ENCODE data around the gene KARS1. TPM values are rescaled to one million over a fixed set of nuclear protein-coding genes. Genes with fewer than 3 reads are reported as not detected.
A peak's percentile ranks its signal among the peaks of the same experiment; 100 is the strongest.

KARS1 gene
- total RNA-seq, 1 experiment from 2014 or later, result 148 TPM

GRCh38 chr16:75624921-75625334 is 22.5 kb downstream of the KARS1 start:
- intact Hi-C loops (cut with micrococcal nuclease), result loop anchor here (5.0 kb wide), 2 partner anchors 68 to 163 kb away; partner anchors contain the start of genes TMEM170A and TMEM231
- no TSS peak for BruUV-seq (replicated peaks)
- no peak overlapping the region for H3K27ac ChIP-seq (ENCODE audit: low read length)

GRCh38 chr16:75622761-75623605 is 24.5 kb downstream of the KARS1 start, which contains the start of gene ADAT1:
ADAT1 (minus strand) TSS chr16:75623281; CDS start chr16:75620799, 2,482 bp downstream.
- intact Hi-C loops (cut with micrococcal nuclease), result loop anchor here (2.0 to 5.0 kb wide), 3 partner anchors 24 to 161 kb away; partner anchors contain the start of genes KARS1, TERF2IP, TMEM170A and TMEM231
- DNase-seq, result peak; percentile 96

More at GRCh38 chr16:75624921-75625334, 22.5 kb downstream of the KARS1 start:
- no peaks in the 10 kb centered on the region for H3K9me3 ChIP-seq (ENCODE audit: low read length)
- H3K36me3 ChIP-seq (ENCODE audit: low read depth, low read length), result peaks cover 33% of the 10 kb centered on the region
- H3F3A ChIP-seq (ENCODE audit: low read length, unreplicated experiment), result no peaks in the 10 kb centered on the region
- H3K9me2 ChIP-seq (replicated peaks; ENCODE audit: low read length), result no peaks in the 10 kb centered on the region
- no peak overlapping the region for H3K4me2 ChIP-seq (ENCODE audit: low read length)
- peaks cover 14% of the 10 kb centered on the region for H3K79me2 ChIP-seq (ENCODE audit: low read length)
- no peak overlapping the region for H3K9ac ChIP-seq (ENCODE audit: low read length)
- POLR2A ChIA-PET (ENCODE audit: unreplicated experiment), result no interaction called here
- no peak for ATAC-seq
- H3K27me3 ChIP-seq (ENCODE audit: low read length), result no peaks in the 10 kb centered on the region
- no peaks in the 10 kb centered on the region for H4K20me1 ChIP-seq (ENCODE audit: low read length)
- DNase-seq, result no peak
- TF ChIP-seq EZH2phosphoT487 (IDR thresholded peaks at IDR 0.05; ENCODE audit: borderline replicate concordance, low read length), result no peak
- no peak for TF ChIP-seq EZH2 (IDR thresholded peaks at IDR 0.05; ENCODE audit: low read length, unreplicated experiment)
- TF ChIP-seq, protein P1, sequence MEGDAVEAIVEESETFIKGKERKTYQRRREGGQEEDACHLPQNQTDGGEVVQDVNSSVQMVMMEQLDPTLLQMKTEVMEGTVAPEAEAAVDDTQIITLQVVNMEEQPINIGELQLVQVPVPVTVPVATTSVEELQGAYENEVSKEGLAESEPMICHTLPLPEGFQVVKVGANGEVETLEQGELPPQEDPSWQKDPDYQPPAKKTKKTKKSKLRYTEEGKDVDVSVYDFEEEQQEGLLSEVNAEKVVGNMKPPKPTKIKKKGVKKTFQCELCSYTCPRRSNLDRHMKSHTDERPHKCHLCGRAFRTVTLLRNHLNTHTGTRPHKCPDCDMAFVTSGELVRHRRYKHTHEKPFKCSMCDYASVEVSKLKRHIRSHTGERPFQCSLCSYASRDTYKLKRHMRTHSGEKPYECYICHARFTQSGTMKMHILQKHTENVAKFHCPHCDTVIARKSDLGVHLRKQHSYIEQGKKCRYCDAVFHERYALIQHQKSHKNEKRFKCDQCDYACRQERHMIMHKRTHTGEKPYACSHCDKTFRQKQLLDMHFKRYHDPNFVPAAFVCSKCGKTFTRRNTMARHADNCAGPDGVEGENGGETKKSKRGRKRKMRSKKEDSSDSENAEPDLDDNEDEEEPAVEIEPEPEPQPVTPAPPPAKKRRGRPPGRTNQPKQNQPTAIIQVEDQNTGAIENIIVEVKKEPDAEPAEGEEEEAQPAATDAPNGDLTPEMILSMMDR (conservative IDR thresholded peaks at IDR 0.05; ENCODE audit: low read depth, low read length), result no peak
- H3K4me3 ChIP-seq (ENCODE audit: low read length), result no peak overlapping the region
- peaks cover 11% of the 10 kb centered on the region; the same call in 1 of the 2 replicates for H3K4me1 ChIP-seq (ENCODE audit: insufficient read depth, low read length)
- no peak overlapping the region for H2AFZ ChIP-seq (ENCODE audit: low read length)
- CTCF ChIA-PET, result no interaction called here

More at GRCh38 chr16:75622761-75623605, 24.5 kb downstream of the KARS1 start, which contains the start of gene ADAT1:
- H3K36me3 ChIP-seq (ENCODE audit: low read depth, low read length), result peaks cover 18% of the 10 kb centered on the region
- H3K4me1 ChIP-seq (ENCODE audit: insufficient read depth, low read length), result peaks cover 11% of the 10 kb centered on the region; the same call in 1 of the 2 replicates
- peaks cover 14% of the 10 kb centered on the region for H3K79me2 ChIP-seq (ENCODE audit: low read length)
- H3K27me3 ChIP-seq (ENCODE audit: low read length), result no peaks in the 10 kb centered on the region
- H3K9ac ChIP-seq (ENCODE audit: low read length), result peak within 1 kb of the TSS; percentile 97
- ChIA-PET CTCF (no interaction called here), POLR2A (ENCODE audit: unreplicated experiment) (interaction anchor here (0.6 to 1.4 kb wide), 5 partner anchors 9 to 597 kb away, joined by 3 to 9 read pairs (median 6); partner anchors contain the start of genes KARS1 and TERF2IP)
- peak within 1 kb of the TSS; percentile 99 for H3K4me2 ChIP-seq (ENCODE audit: low read length)
- ATAC-seq, result peak; percentile 94
- H3F3A ChIP-seq (ENCODE audit: low read length, unreplicated experiment), result no peaks in the 10 kb centered on the region
- no peaks in the 10 kb centered on the region for H3K9me3 ChIP-seq (ENCODE audit: low read length)
- H3K4me3 ChIP-seq (ENCODE audit: low read length), result peak within 1 kb of the TSS; percentile 96
- TSS peak; percentile 78 for BruUV-seq (replicated peaks)
- no peaks in the 10 kb centered on the region for H4K20me1 ChIP-seq (ENCODE audit: low read length)
- no peaks in the 10 kb centered on the region for H3K9me2 ChIP-seq (replicated peaks; ENCODE audit: low read length)
- H3K27ac ChIP-seq (ENCODE audit: low read length), result peak within 1 kb of the TSS; percentile 68
- TF ChIP-seq EZH2phosphoT487 (IDR thresholded peaks at IDR 0.05; ENCODE audit: borderline replicate concordance, low read length) (no peak), EZH2 (IDR thresholded peaks at IDR 0.05; ENCODE audit: low read length, unreplicated experiment) (no peak)
- TF ChIP-seq, protein P1 (conservative IDR thresholded peaks at IDR 0.05; ENCODE audit: low read depth, low read length), result no peak
- peak within 1 kb of the TSS; percentile 83 for H2AFZ ChIP-seq (ENCODE audit: low read length)
